Type B pancreatic cell (in vitro differentiated cells): ENCODE data around the gene LILRB5. TPM values are rescaled to one million over a fixed set of nuclear protein-coding genes. Genes with fewer than 3 reads are reported as not detected.

Experiments
- DNase-seq: peaks from one replicate; pipeline ENCODE4 v3.0.0; 2021; ENCODE audit warnings: mixed read lengths; ENCODE audit not compliant: unreplicated experiment; ENCODE audit errors: extremely low spot score
- H3K27ac Mint-ChIP-seq: 2 replicates; pipeline ENCODE4 v1.8.0; 2021; ENCODE audit warnings: mild to moderate bottlenecking, mixed read lengths
- H3K27me3 Mint-ChIP-seq: 2 replicates; pipeline ENCODE4 v1.8.0; 2021; ENCODE audit warnings: mixed read lengths
- H3K36me3 Mint-ChIP-seq: 2 replicates; pipeline ENCODE4 v1.8.0; 2021; ENCODE audit warnings: mixed read lengths
- H3K4me1 Mint-ChIP-seq: one replicate; pipeline ENCODE4 v1.8.0; 2021; ENCODE audit warnings: mixed read lengths; ENCODE audit not compliant: unreplicated experiment
- H3K4me3 Mint-ChIP-seq: 2 replicates; pipeline ENCODE4 v1.8.0; 2021; ENCODE audit warnings: mild to moderate bottlenecking, mixed read lengths
- H3K9me3 Mint-ChIP-seq: 2 replicates; pipeline ENCODE4 v1.8.0; 2021; ENCODE audit warnings: mixed read lengths
- microRNA-seq: library from miRNA; unstranded; fragments of <30 nt; microRNA quantifications from one replicate; pipeline ENCODE4, GENCODE V29; 2020
- total RNA-seq: library from RNA; stranded (reverse); gene quantifications from 2 replicates; pipeline ENCODE4 v1.2.1, GENCODE V29; 2021; ENCODE audit warnings: low replicate concordance
- TF ChIP-seq, protein P1 (sequence below): fragments of 200-600 bp; sonication (generic); conservative IDR thresholded peaks from 2 replicates; pipeline ENCODE4 v1.5.0; 2021; ENCODE audit warnings: antibody characterized with exemption, mild to moderate bottlenecking

Gene LILRB5
- total RNA-seq, 1 donor from 2014 or later: not detected

DNA sequence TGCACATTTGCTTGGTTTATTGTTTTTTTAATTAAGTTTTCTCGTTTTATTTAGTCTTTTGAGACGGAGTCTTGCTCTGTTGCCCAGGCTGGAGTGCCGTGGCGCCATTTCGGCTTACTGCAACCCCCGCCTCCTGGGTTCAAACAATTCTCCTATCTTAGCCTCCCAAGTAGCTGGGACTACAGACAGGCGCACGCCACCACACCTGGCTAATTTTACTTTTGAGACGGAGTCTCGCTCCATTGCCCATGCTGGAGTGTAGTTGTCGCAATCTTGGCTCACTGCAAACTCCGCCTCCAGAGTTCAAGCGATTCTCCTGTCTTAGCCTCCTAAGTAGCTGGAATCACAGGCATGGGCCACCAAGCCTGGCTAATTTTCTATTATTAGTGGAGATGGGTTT is 55.1 kb downstream of the LILRB5 start:
- no peak for DNase-seq
- H3K4me1 Mint-ChIP-seq: peaks cover 22% of the 10 kb centered on the region
- peaks cover 25% of the 10 kb centered on the region for H3K36me3 Mint-ChIP-seq
- TF ChIP-seq, protein P1, sequence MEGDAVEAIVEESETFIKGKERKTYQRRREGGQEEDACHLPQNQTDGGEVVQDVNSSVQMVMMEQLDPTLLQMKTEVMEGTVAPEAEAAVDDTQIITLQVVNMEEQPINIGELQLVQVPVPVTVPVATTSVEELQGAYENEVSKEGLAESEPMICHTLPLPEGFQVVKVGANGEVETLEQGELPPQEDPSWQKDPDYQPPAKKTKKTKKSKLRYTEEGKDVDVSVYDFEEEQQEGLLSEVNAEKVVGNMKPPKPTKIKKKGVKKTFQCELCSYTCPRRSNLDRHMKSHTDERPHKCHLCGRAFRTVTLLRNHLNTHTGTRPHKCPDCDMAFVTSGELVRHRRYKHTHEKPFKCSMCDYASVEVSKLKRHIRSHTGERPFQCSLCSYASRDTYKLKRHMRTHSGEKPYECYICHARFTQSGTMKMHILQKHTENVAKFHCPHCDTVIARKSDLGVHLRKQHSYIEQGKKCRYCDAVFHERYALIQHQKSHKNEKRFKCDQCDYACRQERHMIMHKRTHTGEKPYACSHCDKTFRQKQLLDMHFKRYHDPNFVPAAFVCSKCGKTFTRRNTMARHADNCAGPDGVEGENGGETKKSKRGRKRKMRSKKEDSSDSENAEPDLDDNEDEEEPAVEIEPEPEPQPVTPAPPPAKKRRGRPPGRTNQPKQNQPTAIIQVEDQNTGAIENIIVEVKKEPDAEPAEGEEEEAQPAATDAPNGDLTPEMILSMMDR: no peak
- H3K4me3 Mint-ChIP-seq: peak overlapping the region; percentile 96
- H3K27ac Mint-ChIP-seq: peak overlapping the region; percentile 99
- H3K9me3 Mint-ChIP-seq: no peaks in the 10 kb centered on the region
- no peaks in the 10 kb centered on the region for H3K27me3 Mint-ChIP-seq

DNA sequence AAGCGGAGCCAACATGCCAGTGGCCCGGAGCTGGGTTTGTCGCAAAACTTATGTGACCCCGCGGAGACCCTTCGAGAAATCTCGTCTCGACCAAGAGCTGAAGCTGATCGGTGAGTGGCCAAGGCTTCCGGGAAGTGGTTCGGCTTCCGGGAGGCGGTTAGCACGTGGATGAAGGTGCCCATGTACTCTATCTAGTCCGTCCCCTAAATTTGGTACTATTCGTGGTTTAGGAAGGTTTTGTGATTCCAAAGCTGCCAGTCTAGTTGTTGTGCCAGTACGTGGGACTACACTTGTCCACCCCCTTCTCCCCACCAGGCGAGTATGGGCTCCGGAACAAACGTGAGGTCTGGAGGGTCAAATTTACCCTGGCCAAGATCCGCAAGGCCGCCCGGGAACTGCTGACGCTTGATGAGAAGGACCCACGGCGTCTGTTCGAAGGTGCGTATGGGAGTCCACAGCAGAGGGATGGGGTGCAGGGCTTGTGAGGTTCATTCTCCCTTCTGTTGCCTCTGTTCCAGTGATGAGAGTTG is 55.8 kb downstream of the LILRB5 start:
- H3K9me3 Mint-ChIP-seq: no peaks in the 10 kb centered on the region
- H3K27me3 Mint-ChIP-seq: no peaks in the 10 kb centered on the region
- H3K36me3 Mint-ChIP-seq: peaks cover 23% of the 10 kb centered on the region
- TF ChIP-seq, protein P1: no peak
- peak overlapping the region; percentile 96 for H3K4me3 Mint-ChIP-seq
- DNase-seq: no peak
- peak overlapping the region; percentile 99 for H3K27ac Mint-ChIP-seq
- H3K4me1 Mint-ChIP-seq: peaks cover 22% of the 10 kb centered on the region

Small RNAs within 50 kb of the gene (microRNA-seq; reads per million reads assigned to microRNA genes)
- not detected for gene MIR4752

Other genes starting within 250 kb of the LILRB5 start
- gene VSTM1, start 193.4 kb downstream of the LILRB5 start, total RNA-seq: not detected in 2 replicates
- gene TARM1, start 175.9 kb downstream of the LILRB5 start, total RNA-seq: not detected in 2 replicates
- not detected in 2 replicates for gene OSCAR, start 156.5 kb downstream of the LILRB5 start, total RNA-seq
- gene NDUFA3, start 154.4 kb downstream of the LILRB5 start, total RNA-seq: 140 and 155 TPM in 2 replicates
- 14.1 and 17.0 TPM in 2 replicates for gene TFPT, start 141.6 kb downstream of the LILRB5 start, total RNA-seq
- gene PRPF31, start 141.5 kb downstream of the LILRB5 start, total RNA-seq: 80.5 and 89.8 TPM in 2 replicates
- gene CNOT3, start 119.5 kb downstream of the LILRB5 start, total RNA-seq: 55.4 and 72.9 TPM in 2 replicates
- 6.6 and 7.5 TPM in 2 replicates for gene LENG1, start 97.6 kb downstream of the LILRB5 start, total RNA-seq
- 24.2 and 42.1 TPM in 2 replicates for gene TMC4, start 84.1 kb downstream of the LILRB5 start, total RNA-seq
- 73.3 and 86.7 TPM in 2 replicates for gene MBOAT7, start 67.7 kb downstream of the LILRB5 start, total RNA-seq
- gene TSEN34, start 66.0 kb downstream of the LILRB5 start, total RNA-seq: 39.3 and 41.9 TPM in 2 replicates
- 1,437 and 1,455 TPM in 2 replicates for gene RPS9, start 56.4 kb downstream of the LILRB5 start, total RNA-seq
- gene LILRB3, start 34.3 kb downstream of the LILRB5 start, total RNA-seq: not detected in 2 replicates
- gene LILRA6, start 14.5 kb downstream of the LILRB5 start, total RNA-seq: not detected in 2 replicates
- not detected in 2 replicates for gene LILRB2, start 23.8 kb upstream of the LILRB5 start, total RNA-seq
- gene LILRA5, start 55.9 kb upstream of the LILRB5 start, total RNA-seq: not detected in 2 replicates
- not detected in 2 replicates for gene LILRA4, start 81.9 kb upstream of the LILRB5 start, total RNA-seq
- not detected in 2 replicates for gene LAIR1, start 107.7 kb upstream of the LILRB5 start, total RNA-seq
- 8.7 and 50.7 TPM in 2 replicates for gene TTYH1, start 158.2 kb upstream of the LILRB5 start, total RNA-seq
- 135 and 196 TPM in 2 replicates for gene LENG8, start 191.9 kb upstream of the LILRB5 start, total RNA-seq
- gene LENG9, start 206.5 kb upstream of the LILRB5 start, total RNA-seq: 3.9 and 4.2 TPM in 2 replicates
- 16.1 and 24.3 TPM in 2 replicates for gene CDC42EP5, start 216.0 kb upstream of the LILRB5 start, total RNA-seq
- gene LAIR2, start 245.6 kb upstream of the LILRB5 start, total RNA-seq: not detected in 2 replicates